Mucosa of rectum (tissue), 2 donors: ENCODE results near the gene TBC1D21.

ENCODE experiments used
- H3K27ac ChIP-seq, 2 donors: one replicate each; pipeline ENCODE4 v1.7.0; 2013; ENCODE audit warnings: inconsistent platforms in 2 of 2, low read depth in 2 of 2, low read length in 2 of 2
- H3K27me3 ChIP-seq, 2 donors: one replicate each; pipeline ENCODE4 v1.7.0; 2013; ENCODE audit warnings: low read length in 2 of 2; ENCODE audit not compliant: control insufficient read depth in 2 of 2, insufficient read depth in 2 of 2
- H3K36me3 ChIP-seq, 2 donors: one replicate each; pipeline ENCODE4 v1.7.0; 2013; ENCODE audit warnings: low read length in 2 of 2; ENCODE audit not compliant: control insufficient read depth in 2 of 2, insufficient read depth in 2 of 2
- H3K4me1 ChIP-seq, 2 donors: one replicate each; pipeline ENCODE4 v1.7.0; 2013; ENCODE audit warnings: low read length in 2 of 2, mild to moderate bottlenecking in 1 of 2; ENCODE audit not compliant: control insufficient read depth in 2 of 2, insufficient read depth in 2 of 2
- H3K4me3 ChIP-seq, 2 donors: one replicate each; pipeline ENCODE4 v1.7.0; 2013; ENCODE audit warnings: low read length in 2 of 2
- H3K9ac ChIP-seq, 2 donors: one replicate each; pipeline ENCODE4 v1.7.0; 2013; ENCODE audit warnings: low read length in 2 of 2, low read depth in 1 of 2, mild to moderate bottlenecking in 1 of 2
- H3K9me3 ChIP-seq, 2 donors: one replicate each; pipeline ENCODE4 v1.7.0; 2013; ENCODE audit warnings: low read length in 2 of 2; ENCODE audit not compliant: control insufficient read depth in 2 of 2
- donor health status: healthy.
- donor health status: Normal muscosa, but diverticular disease.

The TBC1D21 gene

GRCh38 chr15:73873456-73873855 is at the start of gene TBC1D21:
Gene TBC1D21, plus strand, starts transcription at chr15:73873564. Its CDS starts 146 bp downstream, at chr15:73873710.
- H3K4me1 ChIP-seq: no peaks in the 10 kb centered on the region
- H3K27me3 ChIP-seq: peaks cover 3 to 10% of the 10 kb centered on the region in 2 donors
- H3K9ac ChIP-seq: no peak within 1 kb of the TSS
- no peaks in the 10 kb centered on the region for H3K9me3 ChIP-seq
- H3K4me3 ChIP-seq: no peak within 1 kb of the TSS
- no peaks in the 10 kb centered on the region for H3K36me3 ChIP-seq
- H3K27ac ChIP-seq: no peak within 1 kb of the TSS

GRCh38 chr15:73826711-73827251 is 46.6 kb upstream of the TBC1D21 start:
- Histone ChIP-seq H3K27ac (no peak overlapping the region), H3K36me3 (no peaks in the 10 kb centered on the region), H3K9me3 (no peaks in the 10 kb centered on the region), H3K9ac (no peak overlapping the region), H3K4me3 (no peak overlapping the region), H3K4me1 (no peaks in the 10 kb centered on the region), H3K27me3 (no peaks in the 10 kb centered on the region)

- no peak overlapping the region for H3K4me3 ChIP-seq
- no peaks in the 10 kb centered on the region for H3K27me3 ChIP-seq
- no peaks in the 10 kb centered on the region for H3K9me3 ChIP-seq
- H3K9ac ChIP-seq: no peak overlapping the region
- no peak overlapping the region for H3K27ac ChIP-seq
- no peaks in the 10 kb centered on the region for H3K36me3 ChIP-seq
- H3K4me1 ChIP-seq: no peaks in the 10 kb centered on the region
These were observed 43.8 kb upstream of the TBC1D21 start for GRCh38 chr15:73829523-73829922.

- H3K27me3 ChIP-seq: no peaks in the 10 kb centered on the region
- no peak overlapping the region for H3K4me3 ChIP-seq
- H3K4me1 ChIP-seq: no peaks in the 10 kb centered on the region
- H3K27ac ChIP-seq: no peak overlapping the region
- no peaks in the 10 kb centered on the region for H3K9me3 ChIP-seq
- H3K36me3 ChIP-seq: no peaks in the 10 kb centered on the region
- H3K9ac ChIP-seq: no peak overlapping the region
These were observed 40.7 kb upstream of the TBC1D21 start for GRCh38 chr15:73832657-73833056.

- Histone ChIP-seq H3K4me1 (no peaks in the 10 kb centered on the region), H3K36me3 (no peaks in the 10 kb centered on the region), H3K4me3 (no peak overlapping the region), H3K9ac (no peak overlapping the region), H3K9me3 (no peaks in the 10 kb centered on the region), H3K27me3 (peaks cover 0 to 7% of the 10 kb centered on the region in 2 donors), H3K27ac (no peak overlapping the region)
These were observed 36.5 kb upstream of the TBC1D21 start for GRCh38 chr15:73836845-73837244.

GRCh38 chr15:73838831-73839426 is 34.4 kb upstream of the TBC1D21 start:
- Histone ChIP-seq H3K9ac (no peak overlapping the region), H3K9me3 (no peaks in the 10 kb centered on the region), H3K36me3 (no peaks in the 10 kb centered on the region), H3K4me1 (no peaks in the 10 kb centered on the region), H3K27ac (no peak overlapping the region), H3K4me3 (no peak overlapping the region), H3K27me3 (peaks cover 0 to 7% of the 10 kb centered on the region in 2 donors)

GRCh38 chr15:73839699-73840377 is 33.5 kb upstream of the TBC1D21 start:
- H3K9me3 ChIP-seq: no peaks in the 10 kb centered on the region
- no peaks in the 10 kb centered on the region for H3K4me1 ChIP-seq
- H3K9ac ChIP-seq: no peak overlapping the region
- no peak overlapping the region for H3K4me3 ChIP-seq
- no peaks in the 10 kb centered on the region for H3K36me3 ChIP-seq
- peaks cover 0 to 7% of the 10 kb centered on the region in 2 donors for H3K27me3 ChIP-seq
- H3K27ac ChIP-seq: no peak overlapping the region

- no peaks in the 10 kb centered on the region for H3K4me1 ChIP-seq
- H3K9ac ChIP-seq: no peak overlapping the region
- no peaks in the 10 kb centered on the region for H3K36me3 ChIP-seq
- H3K27me3 ChIP-seq: peaks cover 0 to 7% of the 10 kb centered on the region in 2 donors
- no peak overlapping the region for H3K4me3 ChIP-seq
- no peak overlapping the region for H3K27ac ChIP-seq
- no peaks in the 10 kb centered on the region for H3K9me3 ChIP-seq
These were observed 32.6 kb upstream of the TBC1D21 start for GRCh38 chr15:73840771-73841170.

GRCh38 chr15:73841756-73842725 is 31.3 kb upstream of the TBC1D21 start:
- peaks cover 0 to 7% of the 10 kb centered on the region in 2 donors for H3K27me3 ChIP-seq
- no peaks in the 10 kb centered on the region for H3K9me3 ChIP-seq
- no peak overlapping the region for H3K9ac ChIP-seq
- H3K4me3 ChIP-seq: no peak overlapping the region
- H3K36me3 ChIP-seq: no peaks in the 10 kb centered on the region
- no peak overlapping the region for H3K27ac ChIP-seq
- H3K4me1 ChIP-seq: no peaks in the 10 kb centered on the region

GRCh38 chr15:73843787-73844186 is 29.6 kb upstream of the TBC1D21 start:
- H3K27me3 ChIP-seq: peaks cover 4 to 10% of the 10 kb centered on the region in 2 donors
- H3K27ac ChIP-seq: no peak overlapping the region
- H3K36me3 ChIP-seq: no peaks in the 10 kb centered on the region
- no peaks in the 10 kb centered on the region for H3K4me1 ChIP-seq
- no peak overlapping the region for H3K9ac ChIP-seq
- H3K4me3 ChIP-seq: no peak overlapping the region
- no peaks in the 10 kb centered on the region for H3K9me3 ChIP-seq
